Thoracic aorta endothelial cell (primary cell): ENCODE measurements around the gene RNF111. TPM values are rescaled to one million over a fixed set of nuclear protein-coding genes. Genes with fewer than 3 reads are reported as not detected.

Experiments
- total RNA-seq: library from RNA; depleted of rRNA; stranded (reverse); fragments of >200 nt; gene quantifications from 2 replicates; pipeline ENCODE4 v1.2.3, GENCODE V29; 2012

RNF111 gene
- 33.2 and 34.4 TPM in 2 replicates for total RNA-seq

GRCh38 chr15:58987491-58988005, at the start of gene RNF111:
RNF111 (plus strand) TSS chr15:58987663; CDS start chr15:59030823, 43,160 bp downstream.

GRCh38 chr15:59104912-59105732, 117.7 kb downstream of the RNF111 start, which contains the start of gene CCNB2:
CCNB2 (plus strand) TSS chr15:59105146; CDS start chr15:59105269, 123 bp downstream.

Other genes with a start within 250 kb of the RNF111 start
- gene ADAM10, start 238.0 kb upstream of the RNF111 start, total RNA-seq, result 196 and 270 TPM in 2 replicates
- gene MINDY2, start 216.4 kb upstream of the RNF111 start, total RNA-seq, result 19.1 and 25.1 TPM in 2 replicates
- gene SLTM, start 54.0 kb upstream of the RNF111 start, total RNA-seq, result 80.9 and 91.0 TPM in 2 replicates
- gene CCNB2, start 117.5 kb downstream of the RNF111 start, total RNA-seq, result 50.8 and 94.9 TPM in 2 replicates
- gene LDHAL6B, start 219.2 kb downstream of the RNF111 start, total RNA-seq, result not detected in 2 replicates